Liver (tissue), 3 donors: ENCODE data around the gene CEP295NL.

Experiments used
- HNF4A ChIP-seq, 2 donors: conservative IDR thresholded peaks; 2 replicates each; pipeline ENCODE4 v1.6.1; 2016; ENCODE audit warnings: antibody characterized with exemption in 2 of 2, mild to moderate bottlenecking in 2 of 2
- JUND ChIP-seq, 2 donors: IDR thresholded peaks; 2 replicates each; pipeline ENCODE4 v1.6.1; 2016; ENCODE audit warnings: antibody characterized with exemption in 2 of 2
- TF ChIP-seq, protein P1 (sequence below): fragments of 150-350 bp; IDR thresholded peaks from 2 replicates; pipeline ENCODE4 v1.5.1; 2017; ENCODE audit warnings: improper control_type of control experiment, low read depth, low read length; ENCODE audit not compliant: missing input control
- donor health status: healthy.
- donor health status: healthy.

DNA sequence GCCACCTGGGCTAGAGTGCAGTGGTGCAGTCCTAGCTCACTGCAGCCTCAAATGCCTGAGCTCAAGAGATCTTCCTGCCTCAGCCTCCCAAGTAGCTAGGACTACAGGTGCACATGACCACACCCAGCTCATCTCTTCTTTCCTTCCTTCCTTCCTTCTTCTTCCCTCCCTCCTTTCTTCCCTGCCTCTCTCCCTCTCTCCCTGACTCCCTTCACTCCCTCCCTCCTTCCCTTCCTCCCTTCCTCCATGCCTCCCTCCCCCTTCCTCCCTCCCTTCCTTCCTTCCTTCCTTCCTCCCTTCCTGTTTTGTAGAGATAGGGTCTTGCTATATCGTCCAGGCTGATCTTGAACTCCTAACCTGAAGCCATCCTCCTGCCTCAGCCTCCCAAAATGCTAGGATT, 38.9 kb downstream of the CEP295NL start:
- TF ChIP-seq, protein P1, sequence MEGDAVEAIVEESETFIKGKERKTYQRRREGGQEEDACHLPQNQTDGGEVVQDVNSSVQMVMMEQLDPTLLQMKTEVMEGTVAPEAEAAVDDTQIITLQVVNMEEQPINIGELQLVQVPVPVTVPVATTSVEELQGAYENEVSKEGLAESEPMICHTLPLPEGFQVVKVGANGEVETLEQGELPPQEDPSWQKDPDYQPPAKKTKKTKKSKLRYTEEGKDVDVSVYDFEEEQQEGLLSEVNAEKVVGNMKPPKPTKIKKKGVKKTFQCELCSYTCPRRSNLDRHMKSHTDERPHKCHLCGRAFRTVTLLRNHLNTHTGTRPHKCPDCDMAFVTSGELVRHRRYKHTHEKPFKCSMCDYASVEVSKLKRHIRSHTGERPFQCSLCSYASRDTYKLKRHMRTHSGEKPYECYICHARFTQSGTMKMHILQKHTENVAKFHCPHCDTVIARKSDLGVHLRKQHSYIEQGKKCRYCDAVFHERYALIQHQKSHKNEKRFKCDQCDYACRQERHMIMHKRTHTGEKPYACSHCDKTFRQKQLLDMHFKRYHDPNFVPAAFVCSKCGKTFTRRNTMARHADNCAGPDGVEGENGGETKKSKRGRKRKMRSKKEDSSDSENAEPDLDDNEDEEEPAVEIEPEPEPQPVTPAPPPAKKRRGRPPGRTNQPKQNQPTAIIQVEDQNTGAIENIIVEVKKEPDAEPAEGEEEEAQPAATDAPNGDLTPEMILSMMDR, result no peak
- TF ChIP-seq HNF4A (conservative IDR thresholded peaks at IDR 0.05) (no peak), JUND (IDR thresholded peaks at IDR 0.05) (no peak)
